ENCODE data around the gene SPEF2. TPM values are rescaled to one million over a fixed set of nuclear protein-coding genes. Genes with fewer than 3 reads are reported as not detected.

SPEF2 gene
- total and polyA plus RNA-seq, 2 of the 13 experiments (the other 11 are each of a cell fraction or from before 2014, with no cell fraction given) = 1.5 to 2.3 TPM

- DNase-seq (ENCODE audit: low spot score) (no peak), FAIRE-seq (no peak), ATAC-seq (no peak)
- intact Hi-C loops (cut with micrococcal nuclease; ENCODE audit: unreplicated experiment) = no loop called here
- 45% methylated on average over 6 of the region's 6 CpGs for whole genome bisulfite sequencing (ENCODE audit: low lambda C conversion rate)
- no peaks in the 10 kb centered on the region for H3K79me2 ChIP-seq (ENCODE audit: insufficient read depth, low read length)
- no peak for TF ChIP-seq MBD4 (IDR thresholded peaks at IDR 0.05; ENCODE audit: borderline replicate concordance, low read length)
- H3K9me3 ChIP-seq (ENCODE audit: low read length) = no peaks in the 10 kb centered on the region
- H3K4me2 ChIP-seq (ENCODE audit: low read depth, low read length) = no peak overlapping the region
- ChIA-PET CTCF (ENCODE audit: low intra/inter-chr PET ratio, low total read pairs) (no interaction called here), POLR2A (no interaction called here)
- H4K20me1 ChIP-seq (ENCODE audit: insufficient read depth, low read length) = no peaks in the 10 kb centered on the region
- in situ Hi-C loops (cut with HindIII; ENCODE audit: extremely low pct_ligation_motif_present, low pct_unique_long_range_greater_than_20kb) = no loop called here
- no TSS peak for BruUV-seq (replicated peaks)
- no peak overlapping the region for H3K9ac ChIP-seq (ENCODE audit: insufficient read depth, low read depth, low read length)
- H3K36me3 ChIP-seq (replicated peaks in 1 of 2; ENCODE audit: control insufficient read depth in 1 of 2, insufficient read depth in 2 of 2, low read length in 2 of 2) = no peaks in the 10 kb centered on the region
- H3K4me3 ChIP-seq (replicated peaks in 1 of 3; ENCODE audit: insufficient read depth in 1 of 3, low read depth in 2 of 3, low read length in 3 of 3) = no peak overlapping the region
- no peak overlapping the region for H3K27ac ChIP-seq (ENCODE audit: extremely low read length, insufficient read depth, low read length)
- no peak overlapping the region for H2AFZ ChIP-seq (ENCODE audit: low read length)
- no peaks in the 10 kb centered on the region for H3K4me1 ChIP-seq (ENCODE audit: insufficient read depth, low read length)
- H3K27me3 ChIP-seq (ENCODE audit: control insufficient read depth in 1 of 2, insufficient read depth in 2 of 2, low read length in 2 of 2) = no peaks in the 10 kb centered on the region
Observed at GRCh38 chr5:35752012-35752411, 134.3 kb downstream of the SPEF2 start.

- Histone ChIP-seq H3K27ac (ENCODE audit: extremely low read length, insufficient read depth, low read length) (no peak overlapping the region), H3K36me3 (replicated peaks in 1 of 2; ENCODE audit: control insufficient read depth in 1 of 2, insufficient read depth in 2 of 2, low read length in 2 of 2) (no peaks in the 10 kb centered on the region), H3K9ac (ENCODE audit: insufficient read depth, low read depth, low read length) (no peak overlapping the region), H3K4me3 (replicated peaks in 1 of 3; ENCODE audit: insufficient read depth in 1 of 3, low read depth in 2 of 3, low read length in 3 of 3) (no peak overlapping the region), H2AFZ (ENCODE audit: low read length) (no peak overlapping the region), H3K9me3 (ENCODE audit: low read length) (no peaks in the 10 kb centered on the region), H3K4me1 (ENCODE audit: insufficient read depth, low read length) (peaks cover 7% of the 10 kb centered on the region), H3K4me2 (ENCODE audit: low read depth, low read length) (no peak overlapping the region), H4K20me1 (ENCODE audit: insufficient read depth, low read length) (no peaks in the 10 kb centered on the region), H3K27me3 (ENCODE audit: control insufficient read depth in 1 of 2, insufficient read depth in 2 of 2, low read length in 2 of 2) (no peaks in the 10 kb centered on the region), H3K79me2 (ENCODE audit: insufficient read depth, low read length) (no peaks in the 10 kb centered on the region)
- CTCF ChIA-PET (ENCODE audit: low intra/inter-chr PET ratio, low total read pairs) = no interaction called here
- in situ Hi-C loops (cut with HindIII; ENCODE audit: extremely low pct_ligation_motif_present, low pct_unique_long_range_greater_than_20kb) (no loop called here), intact Hi-C loops (cut with micrococcal nuclease; ENCODE audit: unreplicated experiment) (no loop called here)
- WGBS (ENCODE audit: low lambda C conversion rate) = 81% methylated on average over 5 of the region's 5 CpGs
- no peak for ATAC-seq
- no peak for DNase-seq (ENCODE audit: low spot score)
- POLR2A ChIA-PET = no interaction called here
- no peak for FAIRE-seq
- no TSS peak for BruUV-seq (replicated peaks)
- TF ChIP-seq SIX4 (CRISPR knock-in tag; IDR thresholded peaks at IDR 0.05) (no peak), AKNA (CRISPR knock-in tag; IDR thresholded peaks at IDR 0.05; ENCODE audit: borderline replicate concordance) (no peak), POLR2AphosphoS5 (IDR thresholded peaks at IDR 0.05; ENCODE audit: low read depth, low read length) (no peak), TIGD3 (CRISPR knock-in tag; IDR thresholded peaks at IDR 0.05; ENCODE audit: borderline replicate concordance) (no peak), BRF2 (CRISPR knock-in tag; IDR thresholded peaks at IDR 0.05) (no peak), MXD4 (CRISPR knock-in tag; IDR thresholded peaks at IDR 0.05) (no peak), MBNL3 (CRISPR knock-in tag; conservative IDR thresholded peaks at IDR 0.05) (no peak), HOXD1 (CRISPR knock-in tag; IDR thresholded peaks at IDR 0.05) (no peak), HIVEP1 (CRISPR knock-in tag; IDR thresholded peaks at IDR 0.05) (no peak), TSC22D2 (CRISPR knock-in tag; IDR thresholded peaks at IDR 0.05; ENCODE audit: borderline replicate concordance) (no peak), SMYD3 (CRISPR knock-in tag; IDR thresholded peaks at IDR 0.05) (no peak), CEBPB (IDR thresholded peaks at IDR 0.05; ENCODE audit: borderline replicate concordance, low read depth, low read length) (no peak)
Observed at GRCh38 chr5:35753500-35753899, 135.8 kb downstream of the SPEF2 start.
